ENCODE measurements around the gene AQP6.
A peak's percentile ranks its signal among the peaks of the same experiment; 100 is the strongest.

AQP6 gene

GRCh38 chr12:50005175-50005574 lies 32.4 kb downstream of the AQP6 start:
- no peak for DNase-seq

DNA sequence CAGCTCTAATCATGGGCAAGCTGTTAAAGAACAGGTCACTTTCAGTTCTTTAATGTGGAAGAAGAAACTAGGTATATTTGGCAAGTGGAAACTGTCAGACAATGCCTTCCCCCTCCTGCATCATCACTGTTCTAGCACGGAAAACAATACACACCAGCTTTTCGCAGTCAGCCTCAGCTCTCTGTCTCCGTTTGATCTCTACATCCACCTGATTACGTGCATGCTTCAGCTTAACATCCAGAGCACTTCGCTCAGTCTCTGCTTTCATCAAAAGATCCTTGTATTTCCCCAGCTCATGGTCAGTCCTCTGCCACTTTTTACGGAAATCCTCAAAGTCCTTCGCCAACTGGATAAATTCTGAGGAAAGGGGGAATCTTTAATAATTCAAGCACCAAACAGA lies 33.5 kb downstream of the AQP6 start:
- DNase-seq = no peak

GRCh38 chr12:50006754-50007442 lies 34.2 kb downstream of the AQP6 start:
- DNase-seq = peak; percentile 55

DNA sequence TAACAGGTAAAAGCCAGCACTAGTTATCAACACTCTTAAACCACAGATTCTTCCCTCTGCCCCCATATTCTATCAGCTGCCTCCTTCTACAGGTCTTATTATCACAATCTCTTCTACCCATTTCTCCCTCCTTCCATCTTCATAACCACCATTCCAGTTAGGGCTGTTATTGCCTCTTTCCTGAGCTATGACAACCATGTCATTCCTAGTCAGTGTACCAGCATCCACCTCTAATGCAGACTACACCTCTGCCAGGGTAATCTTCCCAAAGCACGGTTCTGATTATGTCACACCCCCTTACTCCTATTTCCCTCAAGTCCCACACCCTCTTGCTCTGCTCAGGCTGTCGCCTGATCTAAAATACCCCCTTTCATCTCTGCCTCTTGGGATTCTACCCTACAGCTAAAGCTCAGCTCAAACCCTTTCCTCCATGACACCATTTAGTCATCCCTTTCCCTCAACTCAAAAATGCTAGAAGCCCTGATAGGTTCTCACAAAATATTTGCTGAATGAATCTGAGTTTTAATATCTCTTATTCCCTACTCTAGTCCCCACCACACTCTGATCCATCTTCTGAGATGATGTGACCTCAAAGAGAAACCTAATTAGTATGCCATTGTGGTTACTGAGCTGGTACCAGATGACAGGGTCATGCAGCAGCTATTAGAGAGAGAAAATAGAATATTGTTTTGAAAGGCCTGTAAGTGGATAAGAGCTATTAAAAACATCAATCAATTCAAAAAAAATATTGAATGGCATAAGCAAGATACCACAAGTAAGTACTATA lies 40.8 kb downstream of the AQP6 start:
- DNase-seq = peak; percentile 16

GRCh38 chr12:50014342-50014741 lies 41.6 kb downstream of the AQP6 start:
- no peak for DNase-seq

DNA sequence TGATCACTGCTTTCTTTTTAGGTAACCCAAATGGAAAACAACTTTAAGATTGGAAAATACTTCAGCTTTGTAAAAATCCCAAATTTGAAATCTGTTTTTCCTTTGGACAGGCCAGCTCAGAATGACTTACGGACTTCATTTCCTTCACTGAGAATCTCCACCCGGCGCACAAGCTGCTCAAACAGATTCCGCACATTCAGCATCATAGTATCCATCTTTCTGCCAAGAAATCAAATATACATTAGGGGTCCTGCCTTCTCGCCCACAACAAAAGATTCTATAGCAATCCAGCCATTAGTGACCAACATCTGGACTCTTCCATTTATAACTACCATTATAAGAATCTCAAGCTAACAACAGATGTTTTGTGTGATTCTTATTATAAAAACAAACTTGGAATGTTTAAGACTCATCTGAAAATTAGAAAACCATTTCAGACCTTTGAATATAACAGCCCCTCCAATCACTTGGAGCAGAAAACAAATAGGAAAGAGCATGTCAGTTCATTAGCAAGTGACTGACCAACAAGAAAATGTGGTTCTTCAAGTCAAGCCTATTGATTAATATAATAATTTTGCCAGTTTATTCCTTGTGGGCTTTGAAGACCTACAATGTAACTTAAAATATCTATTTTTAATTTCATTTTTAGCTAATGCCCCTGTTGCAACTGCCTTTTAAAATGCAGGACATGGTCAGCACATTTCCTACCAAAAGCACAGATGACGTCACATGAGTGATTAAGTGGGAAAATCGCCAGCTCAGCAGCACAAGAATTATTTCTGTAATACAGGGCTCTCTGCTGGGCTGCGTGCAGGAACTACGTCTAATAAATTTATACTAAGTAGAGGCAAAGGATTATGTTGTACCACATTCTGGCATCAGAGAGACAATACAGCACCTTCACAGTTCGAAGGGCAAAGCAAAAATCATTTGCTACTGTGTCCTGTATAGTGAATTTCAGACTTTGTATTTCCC lies 44.0 kb downstream of the AQP6 start:
- DNase-seq = peak; percentile 88

DNA sequence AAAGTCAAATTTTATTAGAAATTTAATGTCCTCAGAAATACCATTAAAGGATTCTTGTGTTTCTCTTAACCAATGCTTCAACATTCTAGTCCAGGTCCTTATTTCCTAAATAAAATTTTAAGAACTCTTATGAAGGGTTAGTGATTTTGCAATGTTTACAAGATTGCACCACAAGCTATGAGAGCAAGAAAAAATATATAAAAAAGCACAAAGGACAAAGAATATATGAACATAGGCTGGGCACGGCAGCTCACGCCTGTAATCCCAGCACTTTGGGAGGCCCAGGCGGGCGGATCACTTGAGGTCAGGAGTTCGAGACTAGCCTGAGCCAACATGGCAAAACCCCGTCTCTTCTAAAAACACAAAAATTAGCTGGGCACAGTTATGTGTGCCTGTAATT lies 44.9 kb downstream of the AQP6 start:
- DNase-seq = no peak

DNA sequence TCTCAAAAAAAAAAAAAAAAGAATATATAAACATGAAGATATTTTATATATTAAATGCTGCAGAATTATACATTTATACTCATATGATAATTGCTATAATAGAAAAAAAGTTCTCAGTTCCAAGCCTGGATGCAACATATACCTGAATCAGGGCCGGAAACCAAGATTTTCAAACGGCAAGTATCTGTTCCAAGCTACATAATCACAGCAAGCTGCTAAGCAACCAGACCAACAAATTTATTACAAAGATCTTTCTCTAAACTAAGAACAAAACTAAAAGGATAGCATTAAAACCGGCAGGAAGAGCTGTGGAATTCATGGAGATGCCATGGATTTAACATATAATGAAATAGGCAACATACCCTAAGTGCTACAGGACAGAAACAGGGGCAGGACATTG lies 45.4 kb downstream of the AQP6 start:
- DNase-seq = no peak

GRCh38 chr12:50018968-50019367 lies 46.2 kb downstream of the AQP6 start:
- DNase-seq = no peak

DNA sequence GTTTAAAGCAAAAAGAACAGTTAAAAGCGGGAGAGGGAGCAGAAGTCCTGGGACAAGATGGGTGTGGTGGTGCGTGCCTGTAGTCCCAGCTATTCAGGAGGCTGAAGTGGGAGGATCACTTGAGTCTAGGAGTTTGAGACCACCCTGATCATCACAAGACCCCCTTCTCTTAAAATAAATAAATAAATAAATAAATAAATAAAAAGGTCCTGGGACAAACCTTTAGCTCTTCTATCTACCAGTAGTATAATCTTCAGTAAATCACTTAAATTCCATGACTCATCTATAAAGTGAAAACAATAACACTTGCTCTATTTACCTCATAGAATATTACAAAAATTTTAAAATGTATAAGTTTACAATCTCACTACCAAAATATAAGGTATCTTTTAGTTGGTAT lies 46.8 kb downstream of the AQP6 start:
- no peak for DNase-seq

- DNase-seq = no peak
These were observed 48.3 kb downstream of the AQP6 start for GRCh38 chr12:50021031-50021430.

GRCh38 chr12:50022903-50023302 lies 50.2 kb downstream of the AQP6 start:
- DNase-seq = no peak

- DNase-seq = no peak
These were observed 51.5 kb downstream of the AQP6 start for GRCh38 chr12:50024227-50024626.

DNA sequence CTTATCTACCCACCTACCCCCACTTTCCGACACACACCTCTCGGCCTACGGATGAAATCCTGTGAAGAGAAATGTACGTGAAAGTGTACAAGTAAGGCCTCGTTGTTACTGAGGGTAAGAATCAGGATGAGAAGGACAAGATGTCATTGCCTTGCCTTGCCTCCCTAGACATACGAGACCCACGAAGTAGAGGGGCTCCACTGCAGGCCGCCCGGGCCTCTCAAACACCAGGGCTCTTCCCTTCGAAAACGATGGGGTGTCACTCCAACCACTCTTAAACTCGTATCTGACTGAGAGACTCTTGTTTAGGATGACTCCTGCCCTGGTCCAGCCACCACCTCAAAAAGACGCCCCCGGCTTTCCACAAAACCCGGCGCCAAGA lies 52.0 kb downstream of the AQP6 start:
- DNase-seq = no peak

- DNase-seq = peak; percentile 99
These were observed 52.7 kb downstream of the AQP6 start, which contains the start of gene RACGAP1 for GRCh38 chr12:50025187-50026059. TSS of gene RACGAP1 (minus strand) at chr12:50025494. CDS start at chr12:50016715, 8,779 bp downstream.

DNA sequence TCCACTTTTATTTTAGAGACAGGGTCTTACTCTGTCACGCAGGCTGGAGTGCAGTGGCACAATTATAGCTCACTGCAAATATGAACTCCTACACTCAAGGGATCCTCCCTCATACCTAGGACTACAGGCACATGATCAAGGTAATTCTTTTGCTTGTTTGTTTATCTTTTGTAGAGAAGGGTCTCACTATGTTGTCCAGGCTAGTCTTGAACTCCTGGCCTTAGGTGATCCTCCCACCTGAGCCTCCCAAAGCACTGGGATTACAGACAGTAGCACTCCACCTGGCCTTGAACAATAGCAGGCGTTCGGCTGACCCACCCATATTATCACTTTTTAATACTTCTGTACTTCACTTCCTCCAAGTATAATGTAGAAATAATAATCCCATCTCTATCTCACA lies 53.9 kb downstream of the AQP6 start:
- no peak for DNase-seq
